GM10266 (cell line): Measurements from ENCODE around the gene TAS2R14.

ENCODE experiments used
- DNase-seq: peaks from one replicate; pipeline ENCODE4 v3.0.0; 2012; ENCODE audit errors: extremely low spot score
- TF ChIP-seq, protein P1 (sequence below): IDR thresholded peaks from 2 replicates; pipeline ENCODE4 v1.5.1; 2012; ENCODE audit warnings: mild to moderate bottlenecking, low read depth; ENCODE audit not compliant: control insufficient read depth, insufficient read depth; ENCODE audit errors: missing control alignments

TAS2R14 gene

DNA sequence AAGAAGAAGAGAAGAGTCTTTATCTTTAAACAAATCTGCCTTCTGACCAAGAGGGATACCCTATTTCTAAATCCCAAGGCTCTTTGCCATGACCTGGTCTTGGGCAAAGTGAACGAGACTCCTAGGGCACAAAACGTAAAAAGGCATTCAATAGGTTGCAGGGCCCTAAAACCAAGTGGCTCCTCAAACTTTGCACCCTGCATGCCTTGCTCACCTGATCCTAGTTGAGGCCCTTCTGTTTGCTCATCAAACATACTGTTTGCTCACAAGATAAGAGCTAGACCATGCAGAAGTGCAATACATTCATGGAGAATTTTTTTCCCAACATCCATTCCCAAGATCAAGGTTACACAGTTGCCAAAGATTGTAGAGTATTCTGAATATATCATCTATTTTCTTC is 47.1 kb downstream of the TAS2R14 start:
- TF ChIP-seq, protein P1, sequence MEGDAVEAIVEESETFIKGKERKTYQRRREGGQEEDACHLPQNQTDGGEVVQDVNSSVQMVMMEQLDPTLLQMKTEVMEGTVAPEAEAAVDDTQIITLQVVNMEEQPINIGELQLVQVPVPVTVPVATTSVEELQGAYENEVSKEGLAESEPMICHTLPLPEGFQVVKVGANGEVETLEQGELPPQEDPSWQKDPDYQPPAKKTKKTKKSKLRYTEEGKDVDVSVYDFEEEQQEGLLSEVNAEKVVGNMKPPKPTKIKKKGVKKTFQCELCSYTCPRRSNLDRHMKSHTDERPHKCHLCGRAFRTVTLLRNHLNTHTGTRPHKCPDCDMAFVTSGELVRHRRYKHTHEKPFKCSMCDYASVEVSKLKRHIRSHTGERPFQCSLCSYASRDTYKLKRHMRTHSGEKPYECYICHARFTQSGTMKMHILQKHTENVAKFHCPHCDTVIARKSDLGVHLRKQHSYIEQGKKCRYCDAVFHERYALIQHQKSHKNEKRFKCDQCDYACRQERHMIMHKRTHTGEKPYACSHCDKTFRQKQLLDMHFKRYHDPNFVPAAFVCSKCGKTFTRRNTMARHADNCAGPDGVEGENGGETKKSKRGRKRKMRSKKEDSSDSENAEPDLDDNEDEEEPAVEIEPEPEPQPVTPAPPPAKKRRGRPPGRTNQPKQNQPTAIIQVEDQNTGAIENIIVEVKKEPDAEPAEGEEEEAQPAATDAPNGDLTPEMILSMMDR, result no peak
- DNase-seq, result no peak

DNA sequence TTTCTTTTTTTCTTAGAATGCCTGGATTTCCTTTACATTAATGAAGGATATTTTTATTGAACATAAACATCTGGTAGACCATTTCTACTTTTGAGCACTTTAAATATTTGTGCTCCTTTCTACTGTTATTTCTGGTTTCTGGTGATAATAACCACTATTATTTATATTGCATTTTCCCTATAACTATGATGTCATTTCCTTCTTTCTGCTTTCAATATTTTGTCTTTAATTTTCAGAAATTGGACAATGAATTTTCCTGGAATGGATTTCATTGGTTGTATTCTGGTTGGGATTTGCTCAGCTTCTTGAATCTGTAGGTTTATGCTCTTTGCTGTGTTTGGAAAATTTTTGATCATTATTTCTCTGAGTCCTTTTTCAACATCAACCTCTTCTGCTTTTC is 49.8 kb downstream of the TAS2R14 start:
- DNase-seq, result no peak

More for the DNA sequence above, 49.8 kb downstream of the TAS2R14 start:
- TF ChIP-seq, protein P1, result no peak
